Activated T-cell treated with anti-CD3 and anti-CD28 coated beads for 48 hours (primary cell): Measurements from ENCODE around the gene MEF2B.
"Not testable (repeated sequence)": the region's sequence is repeated elsewhere in the genome, so short reads cannot be mapped to it uniquely, and the experiment has no call there.

Experiments
- DNase-seq: peaks from one replicate; pipeline ENCODE4 v3.0.0-alpha.2; 2020; ENCODE audit warnings: low read depth

Gene MEF2B

DNA sequence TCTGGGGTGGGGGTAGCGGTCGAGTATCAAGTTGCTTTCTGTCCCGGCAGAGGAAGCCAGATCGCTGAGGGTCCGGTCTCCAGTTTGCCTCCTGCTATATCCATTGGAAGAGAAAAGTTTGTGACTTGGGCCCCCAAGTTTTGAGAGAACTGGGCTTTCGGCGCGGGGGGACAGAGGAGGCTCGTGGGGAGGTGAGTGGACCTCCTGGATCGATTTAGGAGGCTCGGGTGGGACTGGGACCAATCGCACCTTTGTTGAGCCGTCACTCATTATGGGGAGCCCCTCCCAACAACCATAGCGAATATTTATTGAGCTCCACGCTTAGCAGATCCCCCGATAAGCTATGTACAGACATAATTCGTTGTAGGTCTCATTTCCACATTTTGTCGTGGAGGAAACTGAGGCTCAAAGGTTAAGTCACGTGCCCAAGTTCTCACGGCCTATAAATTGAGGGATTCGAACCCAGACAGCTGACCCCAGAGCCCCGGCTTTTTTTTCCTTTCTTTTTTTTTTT, 22.9 kb upstream of the MEF2B start:
- no peak for DNase-seq

DNA sequence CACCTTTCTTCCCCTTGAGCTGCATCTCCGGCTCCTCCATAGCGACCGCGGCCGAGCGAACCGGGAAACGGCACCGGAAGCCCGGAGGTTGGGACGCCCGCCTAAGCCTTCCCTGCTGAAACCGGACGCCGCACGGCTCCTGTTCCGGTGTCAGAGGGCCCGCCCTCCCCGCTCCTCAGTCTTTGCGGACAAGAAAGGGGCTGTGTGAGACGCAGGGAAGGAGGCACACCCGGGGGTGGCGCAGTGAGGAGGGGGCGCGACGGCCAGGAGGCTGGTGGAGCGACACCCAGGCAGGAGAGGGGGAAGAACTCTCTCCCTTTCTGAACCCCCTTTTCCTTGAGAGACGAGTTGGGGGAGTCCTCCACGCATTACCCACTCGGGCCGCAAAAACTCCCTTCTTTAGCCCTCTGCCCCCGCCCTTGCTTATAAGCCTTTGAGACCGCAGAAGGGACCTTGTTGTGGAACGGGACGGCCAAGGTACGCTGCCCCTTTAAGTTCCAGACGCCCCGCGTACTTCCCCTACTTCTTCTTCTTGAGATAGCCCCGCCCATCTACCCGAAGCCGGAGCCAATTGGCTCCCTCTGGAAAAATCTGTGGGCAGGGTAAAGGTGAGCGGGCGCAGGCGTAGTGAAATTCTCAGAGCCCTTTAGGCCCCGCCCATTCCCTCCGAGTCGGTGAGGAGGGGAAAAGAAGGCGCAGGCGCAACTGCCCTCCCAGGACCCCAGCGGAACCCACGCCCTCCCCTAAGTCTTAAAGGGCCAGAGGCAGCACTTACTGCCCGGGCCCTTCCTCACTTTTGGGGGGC, 22.2 kb upstream of the MEF2B start, which contains the start of the genes BORCS8 and RFXANK:
TSS of gene BORCS8 (minus strand) at position 75 of the 805 bp plus-strand sequence. CDS start at position 40, 35 bp downstream.
TSS of gene RFXANK (plus strand) at position 181 of the 805 bp plus-strand sequence. CDS start 1,689 bp downstream, outside the sequence.
- peak; percentile 98 for DNase-seq

DNA sequence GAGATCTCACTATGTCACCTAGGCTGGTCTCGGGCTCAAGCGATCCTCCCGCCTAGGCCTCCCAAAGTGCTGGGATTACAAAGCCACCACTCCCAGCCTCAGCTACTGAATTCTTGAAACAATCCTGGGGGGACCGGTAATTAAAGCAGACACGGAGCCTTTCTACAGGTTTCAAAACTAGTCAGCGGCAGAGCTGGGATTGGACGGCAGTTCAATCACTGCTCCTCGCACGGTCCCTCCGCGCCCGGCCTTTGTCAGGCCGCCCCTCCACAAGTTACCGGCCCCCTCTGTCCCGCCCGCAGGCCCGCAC, 21.7 kb upstream of the MEF2B start:
- DNase-seq: no peak

DNA sequence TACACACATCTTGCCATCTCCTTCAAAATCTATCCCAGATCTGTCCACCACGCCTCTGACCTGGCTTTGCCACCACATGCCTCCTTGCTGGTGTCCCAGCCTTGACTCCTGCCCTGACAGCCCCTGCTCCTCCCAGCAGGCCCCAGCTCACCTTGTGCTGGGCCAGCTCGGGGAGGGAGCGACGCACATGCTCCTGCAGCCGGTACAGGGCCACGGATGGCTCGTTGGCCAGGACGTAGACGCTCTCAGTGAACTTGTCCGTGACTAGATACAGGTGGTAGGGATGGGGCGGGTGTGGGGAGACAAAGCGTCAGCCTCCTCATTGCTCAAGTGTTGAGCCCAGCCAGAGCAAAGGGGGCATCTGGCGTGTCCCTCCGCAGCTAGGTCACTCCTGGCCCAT, 16.7 kb upstream of the MEF2B start:
- no peak for DNase-seq

DNA sequence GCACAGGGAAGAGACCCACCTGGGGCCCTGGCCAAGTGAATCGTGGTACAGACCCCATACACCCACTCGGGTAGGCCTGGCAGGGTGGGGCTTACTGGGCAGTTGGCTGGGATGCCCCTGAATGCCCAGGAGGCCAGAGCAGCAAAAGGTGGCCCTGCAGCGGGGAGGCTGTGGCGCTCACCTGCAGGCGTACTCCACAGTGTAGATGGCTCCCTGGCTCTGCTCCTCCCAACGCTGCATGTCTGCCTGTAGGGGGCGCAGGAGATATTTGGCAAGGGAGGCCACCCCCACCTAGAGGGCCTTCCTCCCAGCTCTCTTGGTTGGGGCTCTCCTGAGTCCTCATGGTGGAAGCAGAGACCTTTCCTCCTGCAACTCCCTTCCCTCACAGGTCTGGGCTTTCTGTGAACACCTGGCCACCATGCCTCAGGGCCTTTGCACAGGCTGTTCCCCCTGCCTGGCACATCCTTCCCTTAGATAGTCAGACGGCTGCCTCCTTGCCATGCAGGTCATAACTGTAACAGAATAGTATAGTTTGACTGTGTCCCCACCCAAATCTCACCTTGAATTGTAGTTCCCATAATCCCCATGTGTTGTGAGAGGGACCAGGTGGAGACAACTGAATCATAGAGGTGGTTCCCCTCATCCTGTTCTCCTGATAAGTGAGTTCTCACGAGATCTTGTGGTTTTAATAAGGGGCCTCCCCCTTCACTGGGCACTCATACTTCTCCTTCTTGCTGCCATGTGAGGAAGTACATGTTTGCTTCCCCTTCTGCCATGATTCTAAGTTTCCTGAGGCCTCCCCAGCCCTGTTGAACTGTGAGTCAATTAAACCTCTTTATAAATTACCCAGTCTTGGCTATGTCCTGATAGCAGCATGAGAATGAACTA, 16.0 kb upstream of the MEF2B start:
- DNase-seq: peak; percentile 38

DNA sequence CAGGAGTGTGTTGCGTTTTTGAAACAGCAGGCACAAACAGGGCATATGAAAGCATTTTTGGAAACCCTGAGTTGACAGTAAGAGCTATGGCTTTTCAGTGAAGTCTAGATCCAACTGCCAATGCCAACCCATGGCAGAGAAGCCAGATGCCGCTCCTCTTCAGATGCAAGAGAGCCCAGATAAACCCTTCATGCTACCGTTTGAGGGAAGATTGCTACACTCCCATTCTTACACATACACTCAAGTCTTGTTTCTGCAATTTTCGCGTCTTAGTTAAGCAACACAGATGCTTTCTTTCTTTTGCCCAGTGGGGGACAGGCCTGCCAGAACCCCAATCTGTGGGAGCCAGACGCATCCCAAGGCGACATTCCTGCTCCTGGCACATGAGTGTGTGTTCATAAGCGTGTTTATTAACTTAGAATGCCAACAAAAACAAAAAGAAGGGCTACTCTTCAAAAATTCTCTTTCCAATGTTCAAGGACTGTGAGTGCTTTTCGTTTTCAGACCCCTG, 11.5 kb upstream of the MEF2B start:
- DNase-seq: no peak

DNA sequence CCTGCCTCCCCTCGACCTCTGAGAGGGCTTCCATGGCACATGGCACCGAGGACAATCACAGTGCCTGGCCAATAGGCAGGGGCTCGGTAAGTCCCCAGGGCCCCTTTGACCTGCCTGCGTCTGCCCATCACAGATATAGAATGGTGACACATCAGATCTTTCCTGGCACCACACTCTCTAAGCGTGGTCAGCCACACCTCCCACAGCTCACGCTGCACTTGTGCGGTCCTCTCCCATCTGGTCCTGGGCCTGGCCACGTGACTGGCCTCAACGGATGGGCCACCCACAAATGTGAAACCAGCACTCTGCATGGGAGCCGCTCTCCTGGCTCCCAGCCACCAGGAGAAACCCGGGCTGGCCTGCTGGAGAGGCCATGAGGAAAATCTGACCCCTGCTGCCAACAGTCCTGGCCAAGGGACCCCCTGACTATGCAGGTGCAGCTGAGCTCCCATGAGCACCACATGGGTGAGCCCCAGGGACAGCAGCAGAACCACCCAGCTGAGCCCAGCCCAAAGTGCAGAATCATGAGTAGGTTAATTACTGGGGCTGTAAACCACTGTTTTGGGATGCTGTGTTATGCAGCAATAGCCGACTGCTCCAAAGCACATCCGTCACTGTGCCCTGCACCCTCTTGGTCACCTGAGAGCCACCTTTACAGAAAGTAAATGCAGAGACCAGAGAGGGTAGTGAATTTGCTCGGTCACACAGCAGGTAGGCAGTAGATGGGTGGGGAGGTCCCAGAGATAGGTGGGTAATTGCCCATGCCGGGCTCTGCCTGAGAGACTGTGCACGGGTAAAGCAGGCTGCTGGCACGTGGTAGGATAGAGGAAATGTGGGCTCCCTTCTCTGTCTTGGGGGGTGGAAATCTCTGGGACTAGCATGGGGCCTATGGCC, 9.7 kb upstream of the MEF2B start:
- no peak for DNase-seq

DNA sequence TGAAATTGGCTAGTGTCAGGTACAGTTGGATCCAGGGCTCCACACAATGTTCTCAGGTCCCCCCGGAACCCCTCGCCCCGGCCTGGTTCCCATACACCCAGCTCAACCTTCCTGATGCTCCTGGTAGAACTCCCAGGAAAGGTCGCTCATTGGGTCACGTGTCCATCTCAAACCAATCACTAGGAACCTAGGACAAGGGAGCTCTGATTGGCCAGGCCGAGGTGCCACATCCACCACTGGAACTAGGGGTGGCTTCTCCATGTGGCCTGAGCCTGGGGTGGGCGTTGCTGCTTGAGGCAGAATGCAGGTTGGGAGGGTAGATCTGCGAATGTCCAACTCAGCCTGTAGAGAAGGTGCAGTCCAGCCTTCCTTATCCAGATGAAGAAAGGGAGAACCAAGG, 6.9 kb upstream of the MEF2B start:
- no peak for DNase-seq

DNA sequence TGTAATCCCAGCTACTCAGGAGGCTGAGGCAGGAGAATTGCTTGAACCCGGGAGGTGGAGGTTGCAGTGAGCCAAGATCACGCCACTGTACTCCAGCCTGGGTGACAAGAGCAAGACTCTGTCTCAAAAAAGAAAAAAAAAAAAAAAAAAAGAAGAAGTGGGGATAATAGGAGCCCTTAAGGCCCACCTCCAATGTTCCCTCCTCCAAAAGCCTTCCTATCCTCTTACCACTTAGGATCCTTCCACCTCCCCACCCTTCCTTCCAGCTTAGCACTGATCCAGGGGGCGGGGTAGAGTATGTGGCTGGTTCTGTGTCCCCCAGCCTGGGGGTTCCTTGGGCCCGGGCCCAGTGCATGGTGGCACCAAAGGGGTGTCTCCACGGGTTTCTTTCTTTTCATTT, 3.2 kb upstream of the MEF2B start:
- DNase-seq: not testable (repeated sequence)

DNA sequence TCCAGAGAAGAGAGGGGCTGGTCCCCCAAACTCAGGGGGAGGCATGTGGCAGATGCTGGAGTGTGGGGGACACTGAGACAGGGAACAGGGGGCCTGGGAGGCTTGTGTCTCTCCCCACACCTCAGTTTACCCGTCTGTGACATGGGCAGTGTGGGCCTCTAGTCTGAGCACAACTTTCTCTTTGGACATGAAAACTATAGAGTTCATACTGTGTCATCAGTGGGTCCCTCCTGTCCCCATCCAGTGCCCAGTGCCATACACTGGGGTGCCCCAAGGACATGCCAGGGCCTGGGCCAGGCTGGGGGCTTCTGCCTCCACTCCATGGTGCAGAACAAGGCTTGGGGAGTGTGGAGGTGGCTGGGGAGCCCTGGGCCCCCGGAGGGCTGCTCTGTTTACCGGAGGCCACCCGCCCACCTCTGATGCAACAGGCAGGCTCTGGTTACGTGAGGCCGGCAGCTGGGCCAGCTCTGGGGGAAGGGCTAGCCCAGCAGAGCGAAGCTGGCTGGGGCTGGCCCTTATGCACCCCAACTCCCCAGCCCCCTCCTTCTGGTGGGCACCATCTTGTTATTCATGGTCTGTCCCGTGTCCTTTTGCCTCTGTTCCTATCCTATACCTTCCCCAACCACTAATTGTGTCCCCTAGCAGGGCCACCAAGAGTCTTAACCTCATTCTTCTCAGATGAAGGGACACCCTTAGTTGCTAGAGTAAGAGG, 1.9 kb upstream of the MEF2B start:
- DNase-seq: no peak

DNA sequence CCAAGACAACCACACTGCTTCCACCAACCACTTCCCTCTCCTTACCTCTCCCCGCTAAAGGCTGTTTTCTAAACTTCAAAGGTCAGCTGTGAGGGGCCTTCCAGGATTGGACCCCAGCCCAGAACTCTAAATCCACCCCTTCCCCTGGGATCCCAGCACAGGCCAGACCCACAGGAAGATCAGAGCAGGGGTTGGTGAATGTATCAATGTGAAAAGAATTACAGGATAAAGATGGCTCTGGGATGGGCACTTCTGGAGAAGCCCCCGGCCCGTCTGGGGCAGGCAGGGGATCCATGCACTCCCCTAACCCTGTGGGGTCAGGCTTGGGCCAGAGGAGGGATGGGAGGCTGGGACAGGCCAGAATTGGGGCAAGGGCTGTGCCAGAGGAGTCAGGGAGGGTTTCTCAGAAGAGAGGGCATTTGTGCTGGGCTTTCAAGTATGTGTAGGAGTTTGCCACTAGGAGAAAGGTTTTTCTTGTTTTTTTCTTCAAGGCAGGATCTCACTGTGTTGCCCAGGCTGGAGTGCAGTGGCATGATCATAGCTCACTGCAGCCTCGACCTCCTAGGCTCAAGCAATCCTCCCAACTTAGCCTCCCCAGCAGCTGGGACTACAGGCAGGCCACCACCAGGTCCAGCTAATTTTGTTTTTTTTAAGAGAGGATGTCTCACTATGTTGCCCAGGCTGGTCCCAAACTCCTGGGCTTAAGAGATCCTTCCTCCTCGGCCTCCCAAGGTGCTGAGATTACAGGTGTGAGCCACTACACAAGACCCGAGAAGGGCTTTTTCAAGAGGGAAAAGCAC, 1.0 kb upstream of the MEF2B start:
- no peak for DNase-seq

DNA sequence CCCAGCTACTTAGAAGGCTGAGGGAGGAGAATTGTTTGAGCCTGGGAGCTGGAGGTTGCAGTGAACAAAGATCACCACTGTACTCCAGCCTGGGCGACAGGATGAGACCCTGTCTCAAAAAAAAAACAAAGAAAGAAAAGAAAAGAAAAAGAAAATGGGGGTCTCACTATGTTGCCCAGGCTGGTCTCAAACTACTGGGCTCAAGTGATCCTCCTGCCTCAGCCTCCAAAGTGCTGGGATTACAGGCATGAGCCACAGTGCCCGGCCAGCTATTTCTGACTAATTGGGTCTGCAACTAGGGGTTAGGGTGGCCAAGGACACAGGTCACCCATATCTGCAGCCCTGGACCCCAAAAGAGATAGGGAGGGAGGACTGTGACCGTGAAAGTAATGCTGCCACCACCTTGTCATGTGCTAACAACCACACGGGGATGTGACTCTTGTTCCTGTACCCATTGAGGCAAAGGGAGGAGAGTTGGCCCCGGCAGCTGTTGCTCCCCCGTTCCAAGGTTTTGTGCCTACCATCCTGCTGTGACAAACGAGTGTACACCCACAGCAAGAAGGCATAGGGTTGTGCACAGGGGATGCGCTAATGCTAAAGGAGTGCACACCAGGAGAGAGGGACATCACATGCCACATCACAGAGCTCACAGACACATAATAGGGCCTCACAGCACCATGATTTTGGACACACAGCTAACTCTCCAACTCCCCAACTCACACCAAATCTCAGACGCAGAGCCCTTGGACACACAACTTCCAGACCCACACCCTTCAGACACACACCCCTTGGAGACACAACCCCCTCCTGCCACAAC, 619 bp downstream of the MEF2B start:
- DNase-seq: no peak

DNA sequence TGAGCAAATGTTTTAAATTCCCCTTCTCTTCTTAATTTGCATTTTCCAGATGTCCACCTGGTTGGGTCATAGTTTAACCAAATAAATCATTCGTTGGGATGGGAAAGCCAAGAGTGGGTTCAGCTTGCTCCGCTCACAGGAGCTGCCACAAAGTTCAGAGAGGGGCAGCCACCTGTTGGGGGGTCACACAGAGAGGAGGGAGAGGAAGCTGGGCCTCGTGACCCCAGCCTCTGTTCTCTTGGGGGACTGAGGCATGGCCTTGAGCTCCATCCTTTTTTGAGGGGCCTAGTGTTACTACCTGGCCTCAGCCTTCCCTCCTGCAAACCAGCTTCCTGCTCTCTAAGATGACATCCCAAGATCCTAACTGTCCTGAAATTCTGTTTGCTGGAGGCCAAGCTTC, 2.5 kb downstream of the MEF2B start:
- no peak for DNase-seq

DNA sequence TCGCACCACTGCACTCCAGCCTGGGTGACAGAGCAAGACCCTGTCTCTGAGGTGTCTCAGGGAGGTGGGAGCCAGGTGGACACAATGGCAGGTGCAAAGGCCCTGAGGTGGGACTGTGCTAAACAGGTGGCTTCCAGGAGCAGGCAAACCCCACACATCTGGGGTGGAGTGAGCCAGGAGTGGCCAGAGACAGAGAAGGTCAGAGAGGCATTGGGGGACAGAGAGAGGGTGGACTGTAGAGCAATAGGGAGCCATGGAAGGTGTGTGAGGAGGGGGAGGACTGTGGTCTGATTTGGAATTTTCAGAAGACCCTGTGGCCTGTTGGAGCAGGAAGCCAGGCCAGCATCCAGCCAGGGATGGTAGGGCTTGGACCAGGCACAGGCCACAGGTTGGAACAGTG, 4.7 kb downstream of the MEF2B start:
- no peak for DNase-seq

DNA sequence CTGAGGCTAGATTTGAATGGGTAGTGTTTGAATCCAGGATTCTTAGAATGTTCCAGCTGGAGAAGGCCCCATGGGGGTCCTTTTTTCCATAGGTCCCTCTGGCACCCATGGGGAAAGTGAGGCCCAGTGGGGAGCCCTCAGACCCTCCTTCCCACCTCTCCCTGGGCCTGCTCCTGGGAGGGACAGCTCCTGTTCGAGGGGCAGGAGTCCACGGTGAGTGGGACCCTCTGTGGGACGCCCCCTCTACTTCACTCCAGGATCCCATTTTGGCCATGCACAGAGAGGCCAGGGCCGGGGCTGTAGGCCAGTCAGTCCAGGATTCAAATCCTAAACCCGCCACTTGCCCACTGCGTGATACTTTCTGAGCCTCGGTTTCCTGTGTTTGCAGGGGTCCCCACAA, 7.6 kb downstream of the MEF2B start:
- no peak for DNase-seq

DNA sequence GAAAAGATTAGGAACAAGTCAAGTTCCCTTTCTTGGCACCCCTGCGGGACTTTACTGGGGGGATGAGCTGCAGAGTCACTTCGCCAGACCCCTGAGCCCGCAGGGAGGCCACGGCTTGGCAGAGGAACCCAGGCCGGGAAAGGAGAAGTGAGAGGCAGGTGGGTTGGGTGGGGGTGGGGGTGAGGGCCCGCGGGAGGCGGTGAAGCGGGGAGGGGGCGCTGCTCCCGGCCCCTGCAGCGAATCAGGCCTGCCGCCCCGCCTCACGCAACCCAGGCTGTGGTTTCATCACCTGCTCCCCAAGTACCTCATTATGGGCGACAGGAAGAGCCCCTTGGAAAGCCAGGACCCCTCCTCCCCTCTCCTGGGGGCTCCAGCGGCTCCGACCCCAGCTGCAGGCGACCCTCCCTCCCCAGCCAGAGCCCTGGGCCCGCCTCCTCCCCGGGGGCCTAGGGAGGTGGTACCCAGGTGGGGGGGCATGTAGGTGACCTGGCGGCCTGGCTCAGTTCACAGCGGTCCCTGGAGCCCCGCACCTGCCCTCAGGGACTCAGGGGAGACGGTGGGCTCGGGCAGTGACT, 9.5 kb downstream of the MEF2B start:
- no peak for DNase-seq

DNA sequence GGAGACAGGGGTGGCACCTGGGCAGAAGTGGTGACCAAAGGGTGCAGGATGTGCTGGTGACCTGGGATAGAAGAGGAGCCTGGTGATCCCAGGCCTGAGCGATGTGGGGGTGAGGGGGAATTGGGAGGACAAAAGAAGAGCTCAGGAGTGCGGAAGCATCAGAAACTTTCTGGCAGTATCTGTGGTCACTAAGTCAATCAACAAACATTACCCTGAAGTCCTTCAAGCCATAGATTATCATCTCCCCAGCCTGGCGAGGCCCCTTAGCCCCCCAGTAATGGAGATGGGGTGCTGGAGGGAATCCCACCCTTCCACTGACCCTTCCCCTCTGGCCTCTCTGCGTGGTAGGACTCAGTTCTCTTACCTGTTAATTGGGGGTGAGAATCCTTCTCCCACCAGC, 10.5 kb downstream of the MEF2B start:
- no peak for DNase-seq

DNA sequence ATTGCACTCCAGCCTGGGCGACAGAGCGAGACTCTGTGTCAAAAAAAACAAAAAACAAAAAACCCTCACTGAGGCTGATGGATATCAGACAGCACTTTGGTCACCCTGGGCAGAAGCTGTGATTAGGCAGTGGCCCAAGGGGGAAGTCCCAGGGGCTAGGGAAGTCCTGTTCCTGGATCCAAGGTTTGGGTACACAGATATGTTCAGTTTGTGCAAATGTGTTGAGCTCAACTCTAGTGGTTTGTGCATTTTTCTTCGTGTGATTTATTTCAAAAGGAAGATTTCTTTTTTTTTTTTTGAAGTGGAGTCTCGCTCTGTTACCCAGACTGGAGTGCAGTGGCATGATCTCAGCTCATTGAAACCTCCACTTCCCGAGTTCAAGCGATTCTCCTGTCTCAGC, 12.3 kb downstream of the MEF2B start:
- no peak for DNase-seq
